GM21786 (cell line): ENCODE results near the gene IDH3B.
A peak's percentile ranks its signal among the peaks of the same experiment; 100 is the strongest.
"Not testable (repeated sequence)": the region's sequence is repeated elsewhere in the genome, so short reads cannot be mapped to it uniquely, and the experiment has no call there.

Experiments used
- ATAC-seq: cut with Tn5 transposase; IDR thresholded peaks from one replicate; pipeline ENCODE4 v1.9.1; 2021; ENCODE audit not compliant: unreplicated experiment

IDH3B gene

DNA sequence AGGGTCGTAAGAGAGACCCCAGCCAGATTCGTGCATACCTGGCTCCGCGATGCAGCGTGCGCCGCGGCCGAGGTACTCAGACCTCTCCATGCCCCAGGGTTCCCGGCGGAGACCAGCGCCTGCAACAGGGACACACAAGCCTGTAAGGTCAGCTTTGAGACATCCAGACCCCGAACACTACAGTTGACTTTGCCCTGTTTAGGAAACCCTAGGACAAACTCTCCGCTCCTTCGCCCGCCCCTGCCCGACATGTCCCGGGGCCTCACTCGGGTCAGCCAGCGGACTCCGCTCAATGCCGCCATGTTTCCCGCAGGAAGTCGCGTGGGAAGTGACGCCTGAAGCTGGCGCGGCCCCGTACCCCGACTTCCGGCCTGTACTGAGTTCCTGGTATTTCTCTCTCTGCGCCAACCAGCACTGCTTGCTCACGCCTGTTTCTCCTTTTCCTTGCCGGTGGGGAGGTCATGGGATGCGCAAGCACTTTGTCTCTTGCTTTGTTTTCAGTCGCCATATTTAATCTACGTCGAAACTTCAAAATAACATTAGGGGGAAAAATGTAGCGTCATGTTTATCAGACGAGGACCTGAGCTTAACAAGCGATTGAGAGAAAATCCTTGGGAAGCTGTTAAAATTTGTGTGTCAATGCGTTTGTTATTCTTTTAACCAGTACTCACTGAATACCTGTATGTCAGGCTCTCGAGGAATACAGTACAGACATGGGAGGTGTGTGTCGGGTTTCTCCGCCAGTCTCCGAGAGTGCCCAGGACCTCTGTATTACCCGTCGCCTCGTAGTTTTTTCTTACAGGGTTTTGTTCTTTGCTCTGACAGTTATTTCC is at the start of gene IDH3B:
Gene IDH3B, minus strand, starts transcription at position 330 of the 833 bp plus-strand sequence. Its CDS starts 28 bp downstream, at position 302.
- peak; percentile 89 for ATAC-seq

DNA sequence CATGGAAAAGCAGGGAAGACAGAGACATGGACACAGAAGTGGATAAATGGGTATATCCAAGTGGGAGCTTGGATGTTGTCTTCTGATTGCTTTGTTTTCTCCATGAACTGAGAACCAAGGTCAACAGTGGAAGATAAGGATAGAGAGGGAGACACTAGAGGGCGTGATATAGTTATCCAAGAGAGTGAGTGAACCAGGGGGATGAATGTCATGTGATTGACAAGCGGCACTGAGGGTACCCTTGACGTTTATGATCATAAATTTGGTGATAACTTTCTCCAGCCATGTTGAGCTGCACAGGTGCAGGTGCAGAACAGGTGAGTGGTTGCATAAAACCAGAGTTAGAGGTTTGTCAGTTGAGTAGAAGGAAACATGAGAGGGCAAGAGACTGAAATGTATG is 49.3 kb upstream of the IDH3B start:
- no peak for ATAC-seq

DNA sequence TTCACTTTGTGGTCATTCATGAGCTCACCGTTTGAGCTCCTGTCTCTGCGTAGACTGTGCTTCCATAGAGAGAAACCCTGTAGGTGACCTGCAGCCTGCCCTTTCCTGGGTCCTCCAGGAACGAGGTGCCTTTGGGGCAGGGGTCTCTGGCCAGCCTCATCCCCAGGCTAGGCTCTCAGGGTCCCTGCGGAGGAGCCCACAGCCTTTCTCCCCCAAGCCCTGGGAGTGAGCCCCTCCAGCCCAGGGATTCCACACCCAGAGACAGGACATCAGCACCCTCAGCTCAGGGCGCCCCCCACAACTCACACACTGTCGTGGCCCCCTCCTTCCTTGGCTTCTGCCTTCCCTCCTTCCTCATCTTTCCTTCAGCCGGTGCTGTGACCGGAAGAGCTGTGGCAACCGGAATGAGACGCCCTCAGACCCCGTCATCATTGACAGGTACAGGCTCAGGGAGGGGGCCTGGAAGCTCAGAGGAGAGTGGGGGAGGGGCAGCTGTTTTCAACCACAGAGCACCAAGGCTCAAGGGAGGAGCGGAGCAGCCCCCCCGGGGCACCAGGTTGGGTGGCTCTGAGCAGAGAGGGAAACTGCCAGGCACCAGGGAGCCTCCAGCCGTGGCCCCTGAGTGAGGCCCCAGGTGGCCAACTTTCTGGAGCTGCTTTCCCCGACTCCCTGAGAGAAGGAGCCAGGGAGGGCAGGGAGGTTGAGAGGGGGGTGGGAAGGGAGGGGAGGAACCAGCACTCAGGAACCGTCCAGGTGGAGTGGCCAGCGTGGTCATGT is 45.4 kb upstream of the IDH3B start:
- no peak for ATAC-seq

DNA sequence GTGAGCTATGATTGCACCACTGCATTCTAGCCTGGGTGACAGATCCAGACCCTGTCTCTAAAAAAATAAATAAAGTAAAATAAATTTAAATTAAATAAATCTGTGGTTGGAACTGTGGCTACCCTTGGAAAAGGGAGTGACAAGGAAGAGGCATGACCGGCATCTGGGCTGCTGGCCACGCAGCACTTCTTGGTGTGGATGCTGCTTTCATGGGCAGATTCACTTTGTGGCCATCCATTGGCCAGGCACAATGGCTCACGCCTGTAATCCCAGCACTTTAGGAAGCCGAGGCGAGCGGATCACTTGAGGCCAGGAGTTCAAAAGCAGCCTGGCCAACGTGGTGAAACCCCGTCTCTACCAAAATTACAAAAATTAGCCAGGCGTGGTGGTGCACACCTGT is 44.6 kb upstream of the IDH3B start:
- ATAC-seq, result no peak

DNA sequence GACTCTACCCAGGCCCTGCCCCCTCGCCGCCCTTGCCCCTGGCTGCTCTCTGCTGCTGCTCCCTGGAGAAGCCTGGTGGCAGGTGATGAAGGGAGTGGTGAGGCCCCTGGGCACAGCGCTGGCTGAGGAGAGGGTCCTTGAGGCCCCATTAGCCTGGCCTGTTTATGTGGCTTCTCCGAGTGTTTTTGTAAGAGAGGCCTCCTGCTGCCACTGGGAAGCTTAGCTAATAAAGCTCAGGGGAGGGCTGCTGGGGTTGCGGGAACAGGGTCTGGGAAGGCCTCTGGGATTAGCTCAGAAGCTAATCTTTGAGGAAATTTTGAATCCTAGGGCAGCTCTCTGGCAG is 44.0 kb upstream of the IDH3B start:
- no peak for ATAC-seq

DNA sequence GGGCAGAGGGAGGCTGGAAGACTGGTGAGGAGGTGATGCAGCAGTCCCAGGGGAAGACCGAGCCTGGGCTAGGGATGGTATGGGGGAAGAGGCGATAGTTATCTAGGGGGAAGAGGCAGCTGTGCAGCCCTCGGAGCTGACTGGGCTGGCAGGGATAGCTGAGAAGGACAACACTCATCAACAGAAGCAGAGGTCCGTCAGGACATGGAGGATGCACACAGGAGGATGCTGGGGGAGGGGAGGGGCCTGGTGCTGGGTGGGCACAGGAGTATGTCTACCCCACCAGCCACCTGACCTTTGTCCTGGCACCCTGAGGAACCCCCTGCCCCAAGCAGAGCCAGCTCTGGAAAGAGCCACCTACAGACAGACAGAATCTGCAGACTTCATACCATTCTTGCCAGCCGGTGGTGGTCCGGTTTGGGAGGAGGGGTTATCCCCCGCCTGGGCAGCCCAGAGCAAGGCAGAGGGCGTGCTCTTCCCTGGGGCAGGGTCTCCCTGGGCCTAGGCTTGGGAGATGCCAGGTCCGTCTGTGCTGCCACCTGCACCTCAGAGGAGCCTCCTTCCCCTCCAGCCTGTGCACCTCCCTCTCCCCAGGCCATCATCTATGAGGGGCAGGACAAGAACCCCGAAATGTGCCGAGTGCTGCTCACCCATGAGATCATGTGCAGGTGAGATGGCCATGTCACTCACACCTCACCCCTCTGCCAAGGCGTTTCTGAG is 43.5 kb upstream of the IDH3B start:
- no peak for ATAC-seq

DNA sequence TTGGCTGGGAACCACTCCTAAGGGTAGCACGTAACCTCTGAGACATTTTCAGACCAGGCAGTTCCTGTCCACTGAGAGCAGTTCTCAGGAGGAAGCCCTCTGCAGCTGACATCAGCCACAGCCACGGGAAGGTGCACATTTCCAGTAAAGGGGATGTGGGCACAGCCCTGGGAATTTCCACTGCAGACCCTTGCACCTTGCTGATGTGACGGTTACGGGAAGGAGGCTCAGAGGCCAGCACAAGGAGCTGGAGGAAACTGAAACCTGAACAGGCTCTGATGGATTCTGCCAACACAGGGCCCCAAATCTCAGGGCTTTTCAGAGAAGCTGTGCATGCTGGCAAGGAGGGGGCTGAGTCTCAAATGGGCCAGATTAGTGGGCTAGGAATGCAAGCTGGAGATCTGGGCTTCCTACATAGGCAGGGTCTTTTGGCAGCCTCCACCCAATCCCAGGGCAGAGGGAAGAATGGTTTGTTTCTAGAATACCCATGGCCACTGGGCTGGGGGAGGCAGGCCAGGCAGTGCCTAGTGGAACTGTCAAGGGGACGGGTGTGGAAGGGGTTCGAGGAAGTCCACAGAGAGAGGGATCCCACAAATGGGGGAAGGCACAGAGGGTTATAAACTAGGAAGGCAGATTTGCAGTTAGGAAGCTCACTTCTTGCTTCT is 42.8 kb upstream of the IDH3B start:
- no peak for ATAC-seq

DNA sequence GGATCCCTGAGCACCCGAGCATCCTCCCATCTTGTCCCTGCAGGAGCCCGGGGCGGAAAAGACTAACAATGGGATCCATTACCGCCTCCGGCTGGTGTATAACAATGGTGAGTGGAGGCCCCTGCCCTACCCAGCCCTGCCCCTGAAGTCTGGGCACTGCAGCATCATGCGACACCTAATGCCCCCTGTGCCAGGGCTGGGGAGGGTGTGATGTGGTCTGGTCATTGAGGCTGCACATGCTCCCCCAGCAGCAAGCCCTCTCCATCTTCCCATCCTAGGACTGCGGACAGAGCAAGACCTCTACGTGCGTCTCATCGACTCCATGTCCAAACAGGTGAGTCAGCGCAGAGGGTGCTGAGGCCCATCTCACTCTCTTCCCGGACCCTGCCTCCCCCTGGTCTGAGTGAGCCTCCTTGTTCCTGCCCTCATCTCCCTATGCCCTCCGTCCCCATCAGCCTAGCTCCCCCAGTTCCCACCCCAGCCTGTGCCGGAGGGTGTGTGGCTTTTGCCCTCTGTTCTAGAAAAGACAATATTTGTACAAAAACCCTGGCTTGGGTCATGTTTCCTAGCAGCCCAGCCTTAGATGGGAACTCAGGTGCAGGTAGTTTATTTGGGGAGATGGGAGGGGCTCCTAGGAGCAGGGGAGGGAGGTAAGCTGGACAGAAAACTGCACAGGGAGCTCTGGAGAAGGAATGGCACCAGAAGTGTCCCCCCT is 42.1 kb upstream of the IDH3B start:
- ATAC-seq, result no peak

DNA sequence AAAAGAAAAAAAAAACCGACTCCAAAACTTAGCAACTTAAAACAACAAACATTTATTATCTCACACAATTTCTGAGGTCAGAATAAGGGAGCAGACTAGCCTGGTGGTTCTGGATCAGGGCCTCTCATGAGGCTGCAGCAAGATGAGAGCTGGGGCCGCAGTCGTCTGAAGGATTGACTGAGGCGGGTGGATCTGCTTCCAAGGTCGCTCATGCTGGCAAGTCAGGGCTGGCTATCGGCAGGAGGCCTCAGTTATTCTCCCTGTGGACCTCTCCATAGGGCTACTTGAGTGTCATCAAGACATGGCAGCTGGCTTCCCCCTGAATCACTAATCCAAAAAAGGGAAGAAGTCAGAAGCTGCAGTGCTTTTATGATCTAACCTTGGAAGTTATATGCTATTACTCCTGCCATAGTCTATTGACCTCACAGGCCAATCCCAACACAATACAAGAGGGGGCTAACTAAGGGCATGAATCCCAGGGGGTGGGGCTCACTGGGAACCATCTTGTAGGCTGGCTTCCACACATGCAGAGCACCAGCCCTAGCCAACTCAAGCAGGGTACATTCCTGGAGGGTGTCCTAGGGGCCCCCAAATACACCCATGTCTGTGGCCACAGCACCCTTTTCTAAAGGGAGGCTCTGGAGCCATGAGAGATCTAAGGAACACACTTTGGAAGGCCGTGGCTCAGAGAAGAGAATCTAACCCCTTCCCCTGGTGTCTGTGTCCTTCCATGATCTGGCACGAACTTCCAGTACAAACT is 39.9 kb upstream of the IDH3B start:
- no peak for ATAC-seq

DNA sequence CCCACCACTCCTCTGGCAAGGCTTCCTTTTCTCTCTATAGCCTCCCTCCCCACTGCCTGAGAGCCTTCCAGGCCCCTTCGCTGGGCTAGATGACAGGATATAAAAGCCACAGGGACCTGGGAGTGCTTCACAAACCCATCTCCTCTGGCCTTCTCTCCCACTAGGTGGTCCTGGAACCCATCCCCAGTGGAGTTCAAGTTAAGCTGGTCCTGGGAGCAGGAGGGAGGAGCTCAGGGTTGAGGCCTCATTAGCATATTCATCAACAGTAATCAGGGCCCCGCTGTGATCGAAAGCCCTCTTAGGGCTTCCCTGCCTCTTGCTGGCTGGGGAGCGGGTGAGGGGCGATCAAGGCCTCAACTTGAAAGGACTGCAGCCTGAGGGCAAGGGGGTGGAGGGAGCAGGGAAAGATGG is 37.7 kb upstream of the IDH3B start:
- no peak for ATAC-seq

DNA sequence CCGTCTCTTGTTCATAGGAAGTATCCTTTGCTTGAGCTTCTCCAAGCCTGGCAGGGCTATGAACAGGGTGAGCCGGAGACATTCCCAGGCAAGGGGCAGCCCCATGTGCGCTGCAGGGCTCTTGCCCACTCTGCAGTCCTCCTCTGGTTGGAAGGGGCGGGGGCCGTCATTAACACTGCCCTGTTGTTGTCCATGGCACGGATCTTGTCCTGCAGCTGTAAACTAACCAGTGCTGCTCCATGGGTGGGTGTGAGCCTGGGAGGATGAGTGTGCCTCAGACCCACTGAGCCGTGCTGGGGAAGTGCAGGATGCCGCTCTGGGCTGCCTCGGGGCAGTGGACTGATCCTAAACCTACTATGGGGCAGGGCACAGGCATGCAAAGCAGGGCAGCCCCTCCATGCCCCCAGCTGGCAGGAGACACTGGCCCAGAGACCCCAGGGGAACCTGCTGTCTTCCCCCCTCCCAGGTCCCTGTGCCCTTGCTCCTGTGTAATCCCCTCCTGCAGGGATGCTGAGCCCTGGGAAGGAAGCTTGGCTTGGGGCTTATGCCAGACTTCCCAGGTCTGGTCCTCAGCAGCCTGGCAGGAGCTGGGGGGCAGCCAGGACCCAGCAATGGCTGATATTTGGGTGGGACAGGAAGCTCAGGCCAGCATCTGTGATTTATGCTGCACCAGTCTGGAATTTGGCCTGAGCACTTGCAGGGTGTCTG is 37.1 kb upstream of the IDH3B start:
- ATAC-seq, result no peak

DNA sequence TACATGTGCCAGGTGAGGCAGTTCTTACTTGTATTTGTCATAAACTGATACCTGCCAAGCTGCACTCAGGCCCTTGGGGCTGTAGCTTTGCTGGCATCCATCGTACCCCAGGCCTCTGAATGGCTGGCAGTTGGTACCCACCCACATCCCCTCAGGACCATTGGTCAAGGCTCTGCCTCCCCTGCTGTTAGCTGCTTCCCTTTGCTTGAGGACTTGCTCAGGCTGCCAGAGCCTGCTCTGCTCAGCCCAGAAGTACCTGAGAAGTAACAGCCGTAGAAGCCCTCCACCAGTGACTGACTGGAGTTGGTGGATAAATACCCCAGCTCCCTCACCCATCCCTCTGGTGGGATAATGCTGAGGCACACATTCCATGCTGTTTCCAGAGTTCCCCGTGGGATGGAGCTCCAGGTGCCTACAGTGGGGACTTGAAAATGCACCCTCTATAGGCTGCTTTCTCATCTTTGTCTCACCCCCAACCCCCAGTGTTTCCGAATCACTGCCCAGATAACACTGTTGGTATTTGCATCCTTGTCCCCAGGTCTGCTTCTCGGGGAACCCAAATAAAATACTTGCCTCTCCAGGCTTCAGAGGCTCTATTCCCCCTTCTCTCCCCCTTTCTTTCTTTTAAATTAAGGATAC is 35.9 kb upstream of the IDH3B start:
- no peak for ATAC-seq

DNA sequence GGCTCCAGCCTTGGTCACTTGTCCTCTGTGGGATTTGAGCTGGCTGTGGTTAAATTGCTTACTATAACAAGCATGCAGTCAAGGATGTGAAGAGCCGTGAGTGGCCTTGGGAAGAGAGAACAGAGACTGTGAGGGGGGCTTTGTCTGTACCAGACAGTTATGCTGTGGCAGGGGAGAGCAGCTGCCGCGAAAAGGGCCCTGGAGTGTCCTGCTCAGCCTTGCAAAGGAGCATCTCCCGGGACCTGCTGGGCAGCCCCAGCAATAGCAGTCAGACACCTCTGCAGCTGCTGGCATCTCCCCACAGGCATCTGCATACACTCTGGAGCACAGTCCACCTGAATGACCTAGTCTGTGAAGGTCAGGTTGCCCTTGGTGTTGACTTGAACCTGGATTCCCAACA is 34.9 kb upstream of the IDH3B start:
- no peak for ATAC-seq

DNA sequence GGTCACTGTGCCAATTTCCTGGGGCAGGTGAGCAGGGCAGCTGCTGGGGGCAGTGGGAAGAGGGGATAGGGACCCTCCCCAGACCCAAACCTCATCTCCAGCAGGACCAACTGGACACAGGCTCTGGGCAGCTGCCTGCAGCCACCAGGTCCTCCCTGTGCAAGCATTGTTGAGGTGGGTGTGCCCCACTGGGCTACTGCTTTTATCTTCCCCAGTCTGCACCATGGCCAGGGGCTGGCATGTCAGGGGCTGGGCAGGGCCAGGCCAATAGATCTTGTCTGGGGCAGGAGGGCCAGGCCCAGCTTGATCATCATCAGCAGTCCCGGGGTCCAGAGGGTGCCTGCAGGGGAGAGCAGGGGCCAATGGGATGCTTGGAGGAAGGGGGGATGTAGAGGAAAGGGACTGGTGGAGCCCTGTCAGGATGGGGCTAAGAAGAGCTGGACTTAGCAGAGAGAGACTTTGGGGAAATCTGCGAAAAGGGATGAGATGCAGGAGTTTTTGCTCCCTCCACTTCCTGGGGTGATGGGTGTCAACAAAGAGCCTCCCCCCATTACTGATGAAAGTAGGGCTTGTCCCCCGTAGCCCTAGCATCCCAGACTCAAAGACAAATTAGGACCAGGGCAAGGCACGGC is 34.3 kb upstream of the IDH3B start:
- no peak for ATAC-seq

DNA sequence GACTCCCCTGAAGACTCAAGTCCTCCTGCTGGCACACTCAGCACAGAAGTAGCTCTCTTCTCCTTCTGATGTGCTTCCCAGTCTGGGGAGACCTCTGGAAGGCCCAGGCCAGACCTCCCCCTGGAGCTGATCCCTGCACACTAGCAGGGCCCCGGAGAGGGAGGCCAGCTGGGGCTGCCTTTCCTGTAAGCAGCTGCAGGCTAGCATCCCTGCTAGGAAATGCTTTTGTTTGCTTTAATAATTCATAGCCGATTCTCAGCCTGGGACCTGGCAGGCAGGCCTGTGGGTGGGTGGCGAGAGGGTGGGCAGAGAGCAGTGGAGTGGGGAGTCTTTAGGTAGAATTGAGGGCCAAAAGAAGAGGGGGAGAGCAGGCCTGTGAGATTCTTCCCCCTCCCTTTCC is 33.8 kb upstream of the IDH3B start:
- ATAC-seq, result no peak

DNA sequence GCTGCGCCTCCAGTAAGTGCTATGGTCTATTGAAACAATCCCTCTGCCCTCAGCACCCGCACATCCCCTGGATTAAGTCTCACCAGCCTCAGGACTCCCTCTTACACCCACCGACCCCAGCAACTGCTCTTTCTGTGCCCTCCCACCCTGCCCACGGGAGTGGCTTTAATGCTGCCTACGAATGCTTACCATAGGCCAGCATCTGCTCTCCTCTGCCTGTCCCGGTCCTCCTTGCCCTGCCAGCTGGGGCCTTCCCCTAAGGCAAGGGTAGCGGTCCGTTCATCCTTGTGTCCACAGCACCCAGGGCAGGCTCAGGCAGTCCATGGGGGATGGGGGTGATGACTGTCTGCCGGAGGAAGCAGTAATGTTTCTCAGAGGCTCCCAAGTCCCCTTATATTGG is 32.6 kb upstream of the IDH3B start:
- ATAC-seq, result no peak

DNA sequence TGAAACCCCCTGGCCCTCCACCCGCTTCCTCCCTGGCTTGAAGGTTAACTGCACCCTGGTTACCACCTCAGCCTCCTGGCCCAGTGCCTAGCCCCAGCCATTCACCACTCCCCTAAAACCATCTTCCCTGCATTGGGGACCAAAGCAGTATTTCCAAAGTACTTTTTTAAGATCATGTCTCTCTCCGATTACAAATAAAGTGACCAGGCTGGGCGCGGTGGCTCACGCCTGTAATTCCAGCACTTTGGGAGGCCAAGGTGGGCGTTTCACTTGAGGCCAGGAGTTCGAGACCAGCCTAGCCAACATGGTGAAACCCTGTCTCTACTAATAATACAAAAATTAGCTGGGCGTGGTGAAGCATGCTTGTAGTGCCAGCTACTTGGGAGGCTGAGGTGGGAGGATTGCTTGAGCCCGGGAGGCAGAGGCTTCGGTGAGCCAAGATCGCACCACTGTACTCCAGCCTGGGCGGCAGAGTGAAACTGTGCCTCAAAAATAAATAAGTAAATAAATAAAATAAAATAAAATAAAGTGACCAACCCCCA is 32.0 kb upstream of the IDH3B start:
- ATAC-seq, result not testable (repeated sequence)
